NCI-H2227 treated with DMSO at 0.1 percent for 48 hours (cell line): ENCODE results near the gene PTCH2.
"Not testable (repeated sequence)": the region's sequence is repeated elsewhere in the genome, so short reads cannot be mapped to it uniquely, and the experiment has no call there.

Source experiments
- DNase-seq: peaks from one replicate; lab custom pipeline; 2025; lab: John Stamatoyannopoulos, UW

PTCH2 gene

GRCh38 chr1:44819608-44820327 is 23.3 kb downstream of the PTCH2 start:
- peak; percentile 97 for DNase-seq

- DNase-seq = peak; percentile 67
Measured at GRCh38 chr1:44819196-44819607, 23.9 kb downstream of the PTCH2 start.

GRCh38 chr1:44817771-44818495 is 25.1 kb downstream of the PTCH2 start:
- DNase-seq = no peak

GRCh38 chr1:44817307-44817706 is 25.7 kb downstream of the PTCH2 start:
- no peak for DNase-seq

GRCh38 chr1:44815926-44816325 is 27.1 kb downstream of the PTCH2 start:
- not testable (repeated sequence) for DNase-seq

- no peak for DNase-seq
Measured at GRCh38 chr1:44812822-44813543, 30.1 kb downstream of the PTCH2 start.

- DNase-seq = no peak
Measured at GRCh38 chr1:44811234-44811633, 31.8 kb downstream of the PTCH2 start.

GRCh38 chr1:44810762-44811105 is 32.3 kb downstream of the PTCH2 start:
- DNase-seq = not testable (repeated sequence)

GRCh38 chr1:44810101-44810761 is 32.8 kb downstream of the PTCH2 start:
- no peak for DNase-seq

- DNase-seq = no peak
Measured at GRCh38 chr1:44808938-44809917, 33.8 kb downstream of the PTCH2 start.

- peak; percentile 83 for DNase-seq
Measured at GRCh38 chr1:44808063-44808937, 34.8 kb downstream of the PTCH2 start, which contains the start of gene BTBD19. Gene BTBD19, plus strand, starts transcription at chr1:44808523. Its CDS starts 298 bp downstream, at chr1:44808821.

GRCh38 chr1:44807364-44808062 is 35.5 kb downstream of the PTCH2 start:
- DNase-seq = no peak

GRCh38 chr1:44806704-44807363 is 36.2 kb downstream of the PTCH2 start, which contains the start of gene DYNLT4:
Gene DYNLT4, minus strand, starts transcription at chr1:44807351. Its CDS starts 683 bp downstream, at chr1:44806668.
- no peak for DNase-seq

- DNase-seq = no peak
Measured at GRCh38 chr1:44806025-44806703, 36.9 kb downstream of the PTCH2 start.

- no peak for DNase-seq
Measured at GRCh38 chr1:44805311-44806024, 37.6 kb downstream of the PTCH2 start.

- no peak for DNase-seq
Measured at GRCh38 chr1:44803312-44804095, 39.5 kb downstream of the PTCH2 start.

- no peak for DNase-seq
Measured at GRCh38 chr1:44803062-44803311, 40.1 kb downstream of the PTCH2 start.
